K562 (cell line): ENCODE measurements around the gene ETHE1. TPM values are rescaled to one million over a fixed set of nuclear protein-coding genes. Genes with fewer than 3 reads are reported as not detected.

Experiments used
- ATAC-seq: fragments of 200-7000 bp; cut with Tn5 transposase; 3 replicates; pipeline ENCODE4 v1.9.1; 2020; ENCODE audit warnings: moderate library complexity
- BruUV-seq: library from RNA; stranded (reverse); fragments of 400-500 nt; replicated peaks from 2 replicates; lab custom pipeline; 2021; lab: Mats Ljungman, UMichigan
- CTCF ChIA-PET: fragments of 300-600 bp; formaldehyde crosslinking; extraction: SDS; loops from one replicate; lab custom pipeline; 2021; ENCODE audit warnings: low intra/inter-chr PET ratio; lab: Yijun Ruan, JAX
- POLR2A ChIA-PET: fragments of 300-600, 350-650 bp; sonication (Branson Sonifier 250); formaldehyde crosslinking; extraction: SDS; loops from one replicate; lab custom pipeline; 2021; ENCODE audit warnings: antibody characterized with exemption, inconsistent platforms; lab: Yijun Ruan, JAX
- DNase-seq, 4 experiments: peaks; one replicate each; pipeline versions ENCODE4 v3.0.0 to v3.0.0-alpha.2; 2011 to 2018; ENCODE audit warnings: low spot score in 3 of 4, mixed read lengths in 3 of 4; ENCODE audit errors: extremely low read depth in 1 of 4
- FAIRE-seq: peaks from 2 replicates; lab custom pipeline; 2011; peaks lifted over from hg19 to GRCh38; lab: Jason Lieb, UNC
- H2AFZ ChIP-seq: 2 replicates; pipeline ENCODE4 v1.6.0; 2011; ENCODE audit warnings: low read depth, low read length, control low read depth, inconsistent platforms
- H3K27ac ChIP-seq: fragments of 200-600 bp; 3 replicates; pipeline ENCODE4 v1.8.0; 2011; ENCODE audit warnings: low read depth, mild to moderate bottlenecking, control low read depth, inconsistent platforms, low read length, moderate library complexity, mixed read lengths; ENCODE audit errors: extremely low read depth
- H3K27me3 ChIP-seq, 2 experiments: fragments of 300-600 bp in 1 of 2; 2 replicates in 1 of 2; 3 replicates in 1 of 2; pipeline versions ENCODE4 v1.6.0 to v1.8.0; 2011; ENCODE audit warnings: inconsistent platforms in 2 of 2, low read length in 2 of 2, mild to moderate bottlenecking in 1 of 2, mixed read lengths in 1 of 2, moderate library complexity in 1 of 2; ENCODE audit not compliant: control insufficient read depth in 2 of 2, insufficient read depth in 2 of 2
- H3K36me3 ChIP-seq: fragments of 300-600 bp; 3 replicates; pipeline ENCODE4 v1.8.0; 2011; ENCODE audit warnings: mild to moderate bottlenecking, low read length, inconsistent platforms; ENCODE audit not compliant: control insufficient read depth, insufficient read depth
- H3K4me1 ChIP-seq, 2 experiments: fragments of 200-600 bp in 1 of 2; replicated peaks in 1 of 2; 2 replicates in 1 of 2; 3 replicates in 1 of 2; pipeline versions ENCODE4 v1.5.1 to v1.8.0; 2011; ENCODE audit warnings: inconsistent platforms in 2 of 2, low read length in 2 of 2, mild to moderate bottlenecking in 1 of 2, mixed read lengths in 1 of 2, moderate library complexity in 1 of 2; ENCODE audit not compliant: control insufficient read depth in 2 of 2, insufficient read depth in 2 of 2
- H3K4me2 ChIP-seq: 2 replicates; pipeline ENCODE4 v1.6.1; 2011; ENCODE audit warnings: low read length, control low read depth, inconsistent platforms, mixed read lengths; ENCODE audit not compliant: insufficient read depth
- H3K4me3 ChIP-seq: fragments of 200-600 bp; sonication (generic), shearing (Covaris generic); 2 replicates; pipeline ENCODE4 v1.5.1; 2016; ENCODE audit warnings: control low read depth, inconsistent platforms
- H3K79me2 ChIP-seq: fragments of 200-600 bp; 3 replicates; pipeline ENCODE4 v1.8.0; 2011; ENCODE audit warnings: low read length, inconsistent platforms; ENCODE audit not compliant: control insufficient read depth, insufficient read depth
- H3K9ac ChIP-seq, 2 experiments: 2 replicates each; pipeline versions ENCODE4 v1.6.0 to v1.6.1; 2011; ENCODE audit warnings: low read depth in 2 of 2, low read length in 2 of 2, control low read depth in 1 of 2, inconsistent platforms in 1 of 2, mild to moderate bottlenecking in 1 of 2, mixed read lengths in 1 of 2; ENCODE audit not compliant: insufficient read depth in 1 of 2
- H3K9me1 ChIP-seq: one replicate; pipeline ENCODE4 v1.6.0; 2011; ENCODE audit warnings: inconsistent platforms, mild to moderate bottlenecking, low read length, moderate library complexity; ENCODE audit not compliant: control insufficient read depth, insufficient read depth
- H3K9me3 ChIP-seq: replicated peaks from 2 replicates; pipeline ENCODE4 v1.5.1; 2011; ENCODE audit warnings: low read depth, low read length, inconsistent platforms; ENCODE audit not compliant: control insufficient read depth, insufficient read depth
- H4K20me1 ChIP-seq: replicated peaks from 2 replicates; pipeline ENCODE4 v1.6.1; 2011; ENCODE audit warnings: low read length, inconsistent platforms, mixed read lengths; ENCODE audit not compliant: control insufficient read depth, insufficient read depth
- CBX1 ChIP-seq: sonication (generic); IDR thresholded peaks from 2 replicates; pipeline ENCODE4 v1.6.1; 2016; ENCODE audit warnings: antibody characterized with exemption, low read depth, mild to moderate bottlenecking
- HDAC3 ChIP-seq: fragments of 450-650 bp; IDR thresholded peaks from 2 replicates; pipeline ENCODE4 v1.6.1; 2018; ENCODE audit warnings: borderline replicate concordance, mild to moderate bottlenecking, moderate library complexity; ENCODE audit not compliant: partially characterized antibody
- HMG20B ChIP-seq: fragments of 250-450 bp; sonication (Bioruptor Pico); IDR thresholded peaks from 2 replicates; pipeline ENCODE4 v1.5.0; 2021; ENCODE audit warnings: mild to moderate bottlenecking
- KAT2B ChIP-seq: IDR thresholded peaks from one replicate; pipeline ENCODE4 v1.6.1; 2012; ENCODE audit warnings: low read depth, mild to moderate bottlenecking, control low read depth, inconsistent platforms, low read length, moderate library complexity
- MECOM ChIP-seq: fragments of 250-450 bp; sonication (Bioruptor Pico); IDR thresholded peaks from 2 replicates; pipeline ENCODE4 v1.8.0; 2022; ENCODE audit warnings: inconsistent platforms
- MIER1 ChIP-seq: fragments of 450-650 bp; IDR thresholded peaks from 2 replicates; pipeline ENCODE4 v1.6.1; 2016; ENCODE audit warnings: antibody characterized with exemption, mild to moderate bottlenecking, low read depth
- NR4A1 ChIP-seq, 2 experiments: fragments of 250-450 bp in 1 of 2; fragments of 450-650 bp in 1 of 2; sonication (Bioruptor Pico) in 1 of 2; IDR thresholded peaks; 2 replicates each; pipeline versions ENCODE4 v1.4.0 to v1.6.1; 2016 to 2020; ENCODE audit warnings: mild to moderate bottlenecking in 2 of 2, missing compliant biosample characterization in 1 of 2, missing genetic modification characterization in 1 of 2, moderate library complexity in 1 of 2
- POLR2B ChIP-seq: fragments of 450-650 bp; IDR thresholded peaks from 2 replicates; pipeline ENCODE4 v1.6.1; 2018; ENCODE audit warnings: low read depth; ENCODE audit not compliant: partially characterized antibody
- POU5F1 ChIP-seq: fragments of 150-350 bp; IDR thresholded peaks from 2 replicates; pipeline ENCODE4 v1.6.1; 2014; ENCODE audit warnings: borderline replicate concordance, low read length, low read depth, mild to moderate bottlenecking; ENCODE audit not compliant: partially characterized antibody
- RBM14 ChIP-seq: fragments of 200-400 bp; formaldehyde crosslinking; IDR thresholded peaks from 2 replicates; pipeline ENCODE4 v1.6.1; 2018; ENCODE audit warnings: low read depth, mild to moderate bottlenecking, low read length, moderate library complexity, borderline replicate concordance; ENCODE audit not compliant: insufficient read depth
- SOX6 ChIP-seq: fragments of 450-650 bp; IDR thresholded peaks from 2 replicates; pipeline ENCODE4 v1.6.1; 2014; ENCODE audit warnings: mild to moderate bottlenecking
- SRSF7 ChIP-seq: fragments of 200-400 bp; formaldehyde crosslinking; optimal IDR thresholded peaks from 2 replicates; pipeline ENCODE3; 2017; ENCODE audit warnings: mild to moderate bottlenecking, low read depth, low read length
- TCF7L2 ChIP-seq: fragments of 150-350 bp; IDR thresholded peaks from 2 replicates; pipeline ENCODE4 v1.6.1; 2016; ENCODE audit warnings: low read depth, mild to moderate bottlenecking, low read length, moderate library complexity
- TRIM24 ChIP-seq, 2 experiments: fragments of 450-650 bp; IDR thresholded peaks; 2 replicates each; pipeline ENCODE4 v1.6.1; 2016
- ZFP36 ChIP-seq: fragments of 150-350 bp; IDR thresholded peaks from 2 replicates; pipeline ENCODE4 v1.6.1; 2018; ENCODE audit warnings: low read length, low read depth; ENCODE audit not compliant: partially characterized antibody
- ZNF239 ChIP-seq: fragments of 250-450 bp; sonication (Bioruptor Pico); IDR thresholded peaks from 2 replicates; pipeline ENCODE4 v1.4.0; 2020; ENCODE audit warnings: mild to moderate bottlenecking
- ZNF277 ChIP-seq: fragments of 250-450 bp; sonication (Bioruptor Pico); IDR thresholded peaks from 2 replicates; pipeline ENCODE4 v1.8.0; 2022; ENCODE audit warnings: inconsistent platforms, mild to moderate bottlenecking, moderate library complexity, borderline replicate concordance
- ZNF584 ChIP-seq: fragments of 200-800 bp; sonication (Bioruptor generic); IDR thresholded peaks from 2 replicates; pipeline ENCODE4 v1.6.1; 2016; ENCODE audit warnings: low read depth, mild to moderate bottlenecking, missing genetic modification characterization, missing compliant biosample characterization
- ZNF695 ChIP-seq: fragments of 450-650 bp; formaldehyde crosslinking; IDR thresholded peaks from 2 replicates; pipeline ENCODE4 v1.4.0; 2020; ENCODE audit warnings: mild to moderate bottlenecking, moderate library complexity
- WGBS: fragments of 100-300 bp; shearing (Covaris generic); methylation state at CpG from one replicate; pipeline ENCODE4 v1.1.6; 2016; ENCODE audit warnings: low coverage, mixed read lengths; ENCODE audit not compliant: insufficient coverage; ENCODE audit errors: missing lambda C conversion rate; 5-methylcytosine and 5-hydroxymethylcytosine counted together
- in situ Hi-C: fragments of 300-500 bp; cut with MboI; formaldehyde crosslinking; loops from 4 replicates; pipeline ENCODE4 v1.15.0; 2018; ENCODE audit warnings: inconsistent platforms, mixed read lengths
- intact Hi-C: fragments of 100-400 bp; cut with micrococcal nuclease; formaldehyde crosslinking; loops from 2 replicates; pipeline ENCODE4 v1.14.2; 2022
- polyA plus RNA-seq, 8 experiments: library from polyadenylated mRNA; depleted of rRNA in 4 of 8; stranded (reverse) in 5 of 8; unstranded in 3 of 8; fragments of >200 nt; fragmentation: Nextera tagmentation in 2 of 8; fragmentation: Illumina TruSeq in 1 of 8; extraction: Ambion mirVana in 2 of 8; extraction: Trizol in 1 of 8; gene quantifications; 2 replicates each; pipeline versions ENCODE4 v1.2.1 to v1.2.3, GENCODE V29; 2011 to 2014; ENCODE audit warnings: inconsistent platforms in 1 of 8, missing spikeins in 1 of 8
- total RNA-seq, 7 experiments: library from RNA; depleted of rRNA in 6 of 7; stranded (reverse); fragments of >200 nt in 6 of 7; fragmentation: Illumina TruSeq in 2 of 7; extraction: Trizol in 2 of 7; gene quantifications; 2 replicates each; pipeline versions ENCODE4 v1.2.1 to v1.2.3, GENCODE V29; 2011 to 2021; ENCODE audit warnings: low replicate concordance in 1 of 7
- TF ChIP-seq, protein P1 (sequence below): sonication (generic); formaldehyde crosslinking; IDR thresholded peaks from 2 replicates; pipeline ENCODE4 v1.5.0; 2020; ENCODE audit warnings: missing genetic modification reagents

The ETHE1 gene
- total and polyA plus RNA-seq, 9 of the 15 experiments (the other 6 are each of a cell fraction or from before 2014, with no cell fraction given) = 2.9 to 21.0 (median 10.2) TPM

DNA sequence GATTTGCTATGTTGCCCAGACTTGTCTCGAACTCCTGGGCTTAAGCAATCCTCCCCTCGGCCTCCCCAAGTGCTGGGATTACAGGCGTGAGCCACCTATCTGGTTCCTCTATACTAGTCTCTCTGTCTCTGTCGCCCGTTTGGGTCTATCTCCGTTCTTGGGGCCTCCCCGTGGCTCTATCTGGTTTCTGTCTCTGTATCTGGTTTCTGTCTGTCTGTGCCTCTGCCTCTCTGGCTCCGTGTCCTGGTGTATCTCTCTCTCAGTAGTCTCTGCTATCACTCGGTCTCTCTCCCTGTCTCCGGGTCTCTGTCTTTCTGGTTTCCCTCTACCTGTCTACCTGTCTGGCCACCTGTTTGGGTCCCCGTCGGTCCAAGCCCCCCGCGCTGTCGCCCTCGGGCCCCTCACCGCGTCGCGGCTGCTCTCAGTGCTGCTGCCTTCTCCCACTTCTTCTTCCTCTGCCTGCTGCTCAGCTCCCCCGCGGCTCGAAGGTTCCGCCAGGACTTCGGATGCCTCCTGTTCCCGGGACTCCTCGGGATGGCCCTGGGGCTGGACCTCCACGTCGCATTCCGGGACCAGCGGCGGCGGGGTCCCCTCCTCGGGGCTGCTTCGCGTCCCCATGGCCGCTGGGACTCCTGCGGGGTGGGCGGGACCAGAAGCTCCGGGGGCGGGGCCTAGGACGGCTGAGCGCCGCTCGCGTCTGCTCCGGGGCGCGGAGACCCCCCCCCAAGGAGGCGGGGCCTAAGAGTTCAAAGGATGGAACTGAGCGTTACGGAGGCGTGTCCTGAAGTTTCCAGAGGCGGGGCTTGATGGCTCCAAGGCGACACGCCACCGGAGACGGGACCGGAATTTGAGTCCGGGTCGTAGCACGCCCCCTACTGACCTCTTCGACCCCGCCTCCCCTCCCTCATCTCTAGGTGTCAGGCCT, 23.2 kb downstream of the ETHE1 start:
- Histone ChIP-seq H3K9me3 (no peaks in the 10 kb centered on the region), H3K9me1 (no peaks in the 10 kb centered on the region), H3K4me1 (peaks cover 21 to 33% of the 10 kb centered on the region in 2 experiments), H2AFZ (peak overlapping the region; percentile 99), H4K20me1 (no peaks in the 10 kb centered on the region), H3K79me2 (no peaks in the 10 kb centered on the region), H3K27me3 (no peaks in the 10 kb centered on the region), H3K4me3 (peak overlapping the region; percentile 70), H3K4me2 (peak overlapping the region; percentile 87), H3K9ac (peak overlapping the region; percentile 77 to 96), H3K36me3 (0 out of 3 replicates have a peak, but pooled peaks cover 2% of the 10 kb centered on the region), H3K27ac (peak overlapping the region; percentile 65)
- FAIRE-seq (peak; percentile 91), ATAC-seq (peak; percentile 97), DNase-seq (peak; percentile 97 to 99 (median 98))
- ChIA-PET CTCF (interaction anchor here (0.6 to 0.7 kb wide), 2 partner anchors 57 to 63 kb away, joined by 3 to 9 read pairs; no protein-coding TSS in a partner anchor), POLR2A (interaction anchor here (0.6 to 1.0 kb wide), 6 partner anchors 10 to 173 kb away, joined by 3 to 4 read pairs (median 3); partner anchors contain the start of genes IRGQ and ZNF576)
- no TSS peak for BruUV-seq
- intact Hi-C loops (loop anchor here (5.0 kb wide), 2 partner anchors 41 to 56 kb away; no protein-coding TSS in a partner anchor), in situ Hi-C loops (no loop called here)
- under 1% methylated on average over 32 of the region's 64 CpGs for WGBS
- TF ChIP-seq POLR2B (no peak), SRSF7 (no peak), ZNF277 (no peak), KAT2B (no peak), NR4A1 (CRISPR knock-in tag; IDR thresholded peaks at IDR 0.05) (no peak), NR4A1 (tag; IDR thresholded peaks at IDR 0.05) (no peak), ZNF239 (no peak), SOX6 (no peak), CBX1 (no peak; the same call in 1 of the 2 replicates), RBM14 (no peak), TCF7L2 (no peak), MECOM (no peak), POU5F1 (no peak), TRIM24 (IDR thresholded peaks at IDR 0.05) (no peak), ZFP36 (no peak), MIER1 (no peak), HDAC3 (no peak), ZNF584 (CRISPR knock-in tag) (no peak), HMG20B (no peak), ZNF695 (CRISPR knock-in tag) (no peak)
- TF ChIP-seq, protein P1, sequence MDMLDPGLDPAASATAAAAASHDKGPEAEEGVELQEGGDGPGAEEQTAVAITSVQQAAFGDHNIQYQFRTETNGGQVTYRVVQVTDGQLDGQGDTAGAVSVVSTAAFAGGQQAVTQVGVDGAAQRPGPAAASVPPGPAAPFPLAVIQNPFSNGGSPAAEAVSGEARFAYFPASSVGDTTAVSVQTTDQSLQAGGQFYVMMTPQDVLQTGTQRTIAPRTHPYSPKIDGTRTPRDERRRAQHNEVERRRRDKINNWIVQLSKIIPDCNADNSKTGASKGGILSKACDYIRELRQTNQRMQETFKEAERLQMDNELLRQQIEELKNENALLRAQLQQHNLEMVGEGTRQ (CRISPR knock-in tag) = no peak
